ENCODE results near the gene MEX3A.

DNA sequence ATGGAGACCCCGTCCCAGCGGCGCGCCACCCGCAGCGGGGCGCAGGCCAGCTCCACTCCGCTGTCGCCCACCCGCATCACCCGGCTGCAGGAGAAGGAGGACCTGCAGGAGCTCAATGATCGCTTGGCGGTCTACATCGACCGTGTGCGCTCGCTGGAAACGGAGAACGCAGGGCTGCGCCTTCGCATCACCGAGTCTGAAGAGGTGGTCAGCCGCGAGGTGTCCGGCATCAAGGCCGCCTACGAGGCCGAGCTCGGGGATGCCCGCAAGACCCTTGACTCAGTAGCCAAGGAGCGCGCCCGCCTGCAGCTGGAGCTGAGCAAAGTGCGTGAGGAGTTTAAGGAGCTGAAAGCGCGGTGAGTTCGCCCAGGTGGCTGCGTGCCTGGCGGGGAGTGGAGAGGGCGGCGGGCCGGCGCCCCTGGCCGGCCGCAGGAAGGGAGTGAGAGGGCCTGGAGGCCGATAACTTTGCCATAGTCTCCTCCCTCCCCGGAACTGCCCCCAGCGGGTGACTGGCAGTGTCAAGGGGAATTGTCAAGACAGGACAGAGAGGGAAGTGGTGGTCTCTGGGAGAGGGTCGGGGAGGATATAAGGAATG lies 32.8 kb upstream of the MEX3A start:
- TF ChIP-seq EZH2 (IDR thresholded peaks at IDR 0.05; ENCODE audit: borderline replicate concordance, low read length), result no peak
- TF ChIP-seq, protein P1, sequence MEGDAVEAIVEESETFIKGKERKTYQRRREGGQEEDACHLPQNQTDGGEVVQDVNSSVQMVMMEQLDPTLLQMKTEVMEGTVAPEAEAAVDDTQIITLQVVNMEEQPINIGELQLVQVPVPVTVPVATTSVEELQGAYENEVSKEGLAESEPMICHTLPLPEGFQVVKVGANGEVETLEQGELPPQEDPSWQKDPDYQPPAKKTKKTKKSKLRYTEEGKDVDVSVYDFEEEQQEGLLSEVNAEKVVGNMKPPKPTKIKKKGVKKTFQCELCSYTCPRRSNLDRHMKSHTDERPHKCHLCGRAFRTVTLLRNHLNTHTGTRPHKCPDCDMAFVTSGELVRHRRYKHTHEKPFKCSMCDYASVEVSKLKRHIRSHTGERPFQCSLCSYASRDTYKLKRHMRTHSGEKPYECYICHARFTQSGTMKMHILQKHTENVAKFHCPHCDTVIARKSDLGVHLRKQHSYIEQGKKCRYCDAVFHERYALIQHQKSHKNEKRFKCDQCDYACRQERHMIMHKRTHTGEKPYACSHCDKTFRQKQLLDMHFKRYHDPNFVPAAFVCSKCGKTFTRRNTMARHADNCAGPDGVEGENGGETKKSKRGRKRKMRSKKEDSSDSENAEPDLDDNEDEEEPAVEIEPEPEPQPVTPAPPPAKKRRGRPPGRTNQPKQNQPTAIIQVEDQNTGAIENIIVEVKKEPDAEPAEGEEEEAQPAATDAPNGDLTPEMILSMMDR (IDR thresholded peaks at IDR 0.05; ENCODE audit: low read length), result no peak
